MM.1S (cell line): Measurements from ENCODE around the gene CYP4A22.
"Not testable (repeated sequence)": the region's sequence is repeated elsewhere in the genome, so short reads cannot be mapped to it uniquely, and the experiment has no call there.

Experiments used
- DNase-seq: peaks from one replicate; pipeline ENCODE4 v3.0.0-alpha.2; 2015
- H2AFZ ChIP-seq: fragments of 300-600 bp; sonication (generic); 2 replicates; pipeline ENCODE4 v1.6.0; 2016; ENCODE audit warnings: antibody characterized with exemption, low read length
- H3F3A ChIP-seq: fragments of 300-600 bp; sonication (generic); 2 replicates; pipeline ENCODE4 v1.6.1; 2016; ENCODE audit warnings: mild to moderate bottlenecking, antibody characterized with exemption, low read length, moderate library complexity, mixed read lengths; ENCODE audit not compliant: insufficient read depth
- H3K27ac ChIP-seq: fragments of 300-600 bp; sonication (generic); 2 replicates; pipeline ENCODE4 v1.5.1; 2016; ENCODE audit warnings: mild to moderate bottlenecking, low read length
- H3K27me3 ChIP-seq: fragments of 300-600 bp; sonication (generic); replicated peaks from 2 replicates; pipeline ENCODE4 v1.6.0; 2016; ENCODE audit warnings: low read length; ENCODE audit not compliant: insufficient read depth
- H3K36me3 ChIP-seq: fragments of 300-600 bp; sonication (generic); replicated peaks from 2 replicates; pipeline ENCODE4 v1.6.1; 2016; ENCODE audit warnings: mild to moderate bottlenecking, low read length, mixed read lengths; ENCODE audit not compliant: insufficient read depth
- H3K4me1 ChIP-seq: fragments of 300-600 bp; sonication (generic); 2 replicates; pipeline ENCODE4 v1.6.1; 2016; ENCODE audit warnings: low read length, mixed read lengths
- H3K4me2 ChIP-seq: fragments of 300-600 bp; sonication (generic); 2 replicates; pipeline ENCODE4 v1.6.0; 2016; ENCODE audit warnings: low read depth, low read length
- H3K4me3 ChIP-seq: fragments of 300-600 bp; sonication (generic); 2 replicates; pipeline ENCODE4 v1.5.1; 2016; ENCODE audit warnings: low read length, mixed read lengths
- H3K79me2 ChIP-seq: fragments of 300-600 bp; sonication (generic); 2 replicates; pipeline ENCODE4 v1.6.1; 2016; ENCODE audit warnings: mixed run types, low read length, mixed read lengths
- H3K9ac ChIP-seq: fragments of 300-600 bp; sonication (generic); 2 replicates; pipeline ENCODE4 v1.6.1; 2016; ENCODE audit warnings: low read length, mixed read lengths
- H3K9me2 ChIP-seq: fragments of 300-600 bp; sonication (generic); replicated peaks from 2 replicates; pipeline ENCODE4 v1.6.1; 2016; ENCODE audit warnings: mild to moderate bottlenecking, low read length, mixed read lengths; ENCODE audit not compliant: insufficient read depth
- H3K9me3 ChIP-seq: fragments of 300-600 bp; sonication (generic); replicated peaks from 2 replicates; pipeline ENCODE4 v1.6.1; 2016; ENCODE audit warnings: mild to moderate bottlenecking, low read length, mixed read lengths; ENCODE audit not compliant: insufficient read depth
- H4K20me1 ChIP-seq: fragments of 300-600 bp; sonication (generic); 2 replicates; pipeline ENCODE4 v1.6.1; 2016; ENCODE audit warnings: mild to moderate bottlenecking, low read length, moderate library complexity, mixed read lengths; ENCODE audit not compliant: insufficient read depth
- EZH2 ChIP-seq: fragments of 300-600 bp; sonication (generic); optimal IDR thresholded peaks from 2 replicates; pipeline ENCODE3; 2017; ENCODE audit warnings: low read depth, mild to moderate bottlenecking, antibody characterized with exemption, low read length, mixed read lengths
- EZH2phosphoT487 ChIP-seq: fragments of 300-600 bp; sonication (generic); IDR thresholded peaks from 2 replicates; pipeline ENCODE4 v1.6.1; 2018; ENCODE audit warnings: antibody characterized with exemption, low read length
- TF ChIP-seq, protein P1 (sequence below): fragments of 300-600 bp; sonication (generic); IDR thresholded peaks from 2 replicates; pipeline ENCODE4 v1.5.1; 2016; ENCODE audit warnings: antibody characterized with exemption, low read length, mixed read lengths

CYP4A22 gene

DNA sequence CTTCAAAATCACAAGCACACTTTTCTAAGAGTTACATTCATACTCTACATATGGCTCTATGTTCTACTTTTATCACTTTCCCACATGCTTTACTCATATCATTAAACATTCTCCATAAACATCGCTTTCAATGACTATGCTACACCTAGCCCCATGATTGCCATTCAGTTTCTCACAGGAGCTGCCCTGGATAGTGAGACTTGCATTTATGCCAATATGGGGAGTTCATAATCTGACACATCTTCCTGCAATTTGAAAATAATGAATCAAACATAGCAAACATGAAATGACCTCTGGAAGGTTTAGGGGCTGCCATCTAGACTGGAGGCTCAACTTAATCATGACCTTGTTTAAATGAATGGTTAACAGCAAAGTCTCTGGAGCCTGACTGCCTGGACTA, 9.0 kb upstream of the CYP4A22 start:
- Histone ChIP-seq H3K4me3 (no peak overlapping the region), H3K36me3 (no peaks in the 10 kb centered on the region), H3K79me2 (no peaks in the 10 kb centered on the region), H3K9ac (no peak overlapping the region), H3F3A (no peaks in the 10 kb centered on the region), H3K9me2 (no peaks in the 10 kb centered on the region), H3K27ac (no peak overlapping the region), H3K27me3 (no peaks in the 10 kb centered on the region), H3K9me3 (no peaks in the 10 kb centered on the region), H3K4me2 (no peak overlapping the region), H4K20me1 (no peaks in the 10 kb centered on the region), H2AFZ (no peak overlapping the region), H3K4me1 (no peaks in the 10 kb centered on the region)
- no peak for TF ChIP-seq EZH2
- TF ChIP-seq, protein P1, sequence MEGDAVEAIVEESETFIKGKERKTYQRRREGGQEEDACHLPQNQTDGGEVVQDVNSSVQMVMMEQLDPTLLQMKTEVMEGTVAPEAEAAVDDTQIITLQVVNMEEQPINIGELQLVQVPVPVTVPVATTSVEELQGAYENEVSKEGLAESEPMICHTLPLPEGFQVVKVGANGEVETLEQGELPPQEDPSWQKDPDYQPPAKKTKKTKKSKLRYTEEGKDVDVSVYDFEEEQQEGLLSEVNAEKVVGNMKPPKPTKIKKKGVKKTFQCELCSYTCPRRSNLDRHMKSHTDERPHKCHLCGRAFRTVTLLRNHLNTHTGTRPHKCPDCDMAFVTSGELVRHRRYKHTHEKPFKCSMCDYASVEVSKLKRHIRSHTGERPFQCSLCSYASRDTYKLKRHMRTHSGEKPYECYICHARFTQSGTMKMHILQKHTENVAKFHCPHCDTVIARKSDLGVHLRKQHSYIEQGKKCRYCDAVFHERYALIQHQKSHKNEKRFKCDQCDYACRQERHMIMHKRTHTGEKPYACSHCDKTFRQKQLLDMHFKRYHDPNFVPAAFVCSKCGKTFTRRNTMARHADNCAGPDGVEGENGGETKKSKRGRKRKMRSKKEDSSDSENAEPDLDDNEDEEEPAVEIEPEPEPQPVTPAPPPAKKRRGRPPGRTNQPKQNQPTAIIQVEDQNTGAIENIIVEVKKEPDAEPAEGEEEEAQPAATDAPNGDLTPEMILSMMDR, result no peak
- no peak for TF ChIP-seq EZH2phosphoT487
- DNase-seq, result no peak

DNA sequence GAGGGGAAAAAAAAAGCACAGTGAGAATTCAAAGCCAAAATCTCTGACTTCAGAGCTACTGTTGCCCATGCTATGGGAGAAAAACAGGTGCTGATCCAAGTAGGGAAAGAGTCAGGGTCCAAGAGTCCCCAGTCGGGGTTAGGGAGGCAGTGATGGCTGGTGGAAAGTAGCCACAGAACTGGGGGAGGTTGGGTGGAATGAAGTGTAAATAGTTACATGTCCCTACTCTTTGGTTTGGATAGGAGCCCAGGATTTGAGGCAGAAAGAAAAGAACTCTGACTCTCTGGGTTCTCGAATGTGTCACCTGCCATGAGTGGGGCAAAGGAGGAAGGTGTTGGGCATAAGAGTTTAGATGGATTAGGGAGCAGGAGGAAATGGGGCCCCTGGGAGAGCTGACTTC, 8.4 kb upstream of the CYP4A22 start:
- not testable (repeated sequence) for H2AFZ ChIP-seq, H3K4me2 ChIP-seq, H3K9me2 ChIP-seq, DNase-seq, H3K36me3 ChIP-seq, H3K79me2 ChIP-seq, H3F3A ChIP-seq, H3K27me3 ChIP-seq, H3K4me1 ChIP-seq, H4K20me1 ChIP-seq, H3K9me3 ChIP-seq, H3K4me3 ChIP-seq, H3K27ac ChIP-seq, H3K9ac ChIP-seq

DNA sequence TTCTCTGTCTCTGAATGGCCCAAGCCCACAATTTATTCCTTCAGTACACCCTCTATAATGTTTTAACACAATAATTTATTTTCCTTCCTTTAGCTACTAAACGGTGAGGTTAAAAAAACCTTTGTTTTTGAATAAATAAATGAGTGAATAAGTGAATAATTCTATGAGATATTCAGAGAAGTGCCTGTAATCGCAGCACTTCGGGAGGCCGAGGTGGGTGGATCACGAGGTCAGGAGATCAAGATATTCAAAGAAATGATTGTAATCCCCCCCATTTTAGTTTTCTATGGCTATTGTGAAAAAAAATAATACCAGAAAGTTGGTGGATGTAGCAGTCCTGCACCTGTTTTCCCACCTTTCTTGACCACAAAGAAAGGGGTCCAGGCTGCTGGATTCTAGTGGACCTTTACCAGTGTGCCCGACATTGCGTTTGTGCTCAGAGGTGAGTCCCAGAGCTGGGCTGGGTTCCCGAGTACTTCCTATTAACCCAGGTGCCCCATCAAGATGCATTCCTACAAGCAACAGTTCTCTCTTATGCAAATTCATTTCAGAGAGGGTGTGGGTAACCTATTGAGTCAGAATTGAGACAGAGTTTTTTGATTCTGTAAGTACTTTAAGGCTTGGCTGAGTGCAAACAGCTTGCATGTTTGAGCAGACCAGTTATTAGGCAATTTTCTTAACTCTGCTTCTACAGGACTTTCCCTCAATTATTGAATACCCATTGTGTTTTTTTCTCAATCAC, 7.6 kb upstream of the CYP4A22 start:
- H3K9me3 ChIP-seq, H3K9me2 ChIP-seq, H3K4me2 ChIP-seq, H3K27me3 ChIP-seq, H3K36me3 ChIP-seq, H3K27ac ChIP-seq, H3K9ac ChIP-seq, H2AFZ ChIP-seq, DNase-seq, H3K79me2 ChIP-seq, H4K20me1 ChIP-seq, H3K4me1 ChIP-seq, H3F3A ChIP-seq, H3K4me3 ChIP-seq: not testable (repeated sequence)

DNA sequence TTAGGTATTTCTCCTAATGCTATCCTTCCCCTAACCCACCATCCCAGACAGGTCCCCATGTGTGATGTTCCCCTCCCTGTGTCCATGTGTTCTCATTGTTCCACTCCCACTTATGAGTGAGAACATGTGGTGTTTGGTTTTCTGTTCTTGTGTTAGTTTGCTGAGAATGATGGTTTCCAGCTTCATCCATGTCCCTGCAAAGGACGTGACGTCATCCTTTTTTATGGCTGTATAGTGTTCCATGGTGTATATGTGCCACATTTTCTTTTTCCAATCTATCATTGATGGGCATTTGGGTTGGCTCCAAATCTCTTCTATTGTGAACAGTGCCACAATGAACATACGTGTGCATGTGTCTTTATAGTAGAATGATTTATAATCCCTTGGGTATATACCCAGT, 4.6 kb upstream of the CYP4A22 start:
- H4K20me1 ChIP-seq, H3K9ac ChIP-seq, H3K9me2 ChIP-seq, DNase-seq, H3K36me3 ChIP-seq, H3K27me3 ChIP-seq, H3K4me1 ChIP-seq, H3K4me3 ChIP-seq, H3K27ac ChIP-seq, H3K9me3 ChIP-seq, H3K79me2 ChIP-seq, H3F3A ChIP-seq, H3K4me2 ChIP-seq, H2AFZ ChIP-seq: not testable (repeated sequence)
